LNCaP clone FGC (cell line): ENCODE results near the gene KATNAL1.

Source experiments
- DNase-seq: peaks from one replicate; pipeline ENCODE4 v3.0.0-alpha.2; 2011; ENCODE audit warnings: low read depth
- H3K4me3 ChIP-seq: 2 replicates; pipeline ENCODE4 v1.5.1; 2011; ENCODE audit warnings: mild to moderate bottlenecking, low read depth, low read length, control low read depth
- CTCF ChIP-seq: IDR thresholded peaks from 2 replicates; pipeline ENCODE4 v1.5.1; 2012; ENCODE audit warnings: mild to moderate bottlenecking; ENCODE audit not compliant: control insufficient read depth, insufficient read depth; ENCODE audit errors: extremely low read depth

The KATNAL1 gene

GRCh38 chr13:30321256-30321655 is 13.9 kb upstream of the KATNAL1 start:
- H3K4me3 ChIP-seq: no peak overlapping the region
- DNase-seq: no peak
- TF ChIP-seq CTCF: no peak

GRCh38 chr13:30319655-30320054 is 12.3 kb upstream of the KATNAL1 start:
- DNase-seq: no peak

GRCh38 chr13:30319130-30319529 is 11.8 kb upstream of the KATNAL1 start:
- no peak overlapping the region for H3K4me3 ChIP-seq
- no peak for TF ChIP-seq CTCF
- no peak for DNase-seq

More at GRCh38 chr13:30319655-30320054, 12.3 kb upstream of the KATNAL1 start:
- TF ChIP-seq CTCF: no peak
- H3K4me3 ChIP-seq: no peak overlapping the region

- H3K4me3 ChIP-seq: no peak overlapping the region
- no peak for DNase-seq
- no peak for TF ChIP-seq CTCF
Observed at GRCh38 chr13:30318026-30318425, 10.7 kb upstream of the KATNAL1 start.

GRCh38 chr13:30314562-30314961 is 7.2 kb upstream of the KATNAL1 start:
- H3K4me3 ChIP-seq: no peak overlapping the region
- DNase-seq: no peak
- TF ChIP-seq CTCF: no peak

- no peak overlapping the region for H3K4me3 ChIP-seq
- TF ChIP-seq CTCF: no peak
- no peak for DNase-seq
Observed at GRCh38 chr13:30314069-30314468, 6.7 kb upstream of the KATNAL1 start.

- no peak for DNase-seq
- no peak overlapping the region for H3K4me3 ChIP-seq
- TF ChIP-seq CTCF: no peak
Observed at GRCh38 chr13:30313311-30313710, 6.0 kb upstream of the KATNAL1 start.
